Endothelial cell of umbilical vein (primary cell): ENCODE results near the gene CHRNA7. TPM values are rescaled to one million over a fixed set of nuclear protein-coding genes. Genes with fewer than 3 reads are reported as not detected.

ENCODE experiments used
- BruUV-seq: library from RNA; stranded (reverse); fragments of 400-500 nt; replicated peaks from 2 replicates; lab custom pipeline; 2021; lab: Mats Ljungman, UMichigan
- CTCF ChIA-PET: fragments of 300-600, 350-600 bp; sonication (Branson Sonifier 250); formaldehyde crosslinking; loops from one replicate; lab custom pipeline; 2021; ENCODE audit warnings: antibody characterized with exemption, inconsistent platforms; lab: Charles Lee
- POLR2A ChIA-PET: fragments of 300-600, 350-600 bp; sonication (Branson Sonifier 250); formaldehyde crosslinking; loops from one replicate; lab custom pipeline; 2021; ENCODE audit warnings: antibody characterized with exemption, inconsistent platforms; lab: Charles Lee
- DNase-seq: peaks from one replicate; pipeline ENCODE4 v3.0.0-alpha.2; 2011; ENCODE audit warnings: low read depth, low spot score
- FAIRE-seq: peaks from 2 replicates; lab custom pipeline; 2011; peaks lifted over from hg19 to GRCh38; lab: Jason Lieb, UNC
- H2AFZ ChIP-seq: 2 replicates; pipeline ENCODE4 v1.6.0; 2012; ENCODE audit warnings: low read depth, low read length, control low read depth, inconsistent platforms
- H3K27ac ChIP-seq: 2 replicates; pipeline ENCODE4 v1.5.1; 2011; ENCODE audit warnings: low read depth, mild to moderate bottlenecking, control low read depth, low read length, moderate library complexity; ENCODE audit not compliant: insufficient read depth
- H3K27me3 ChIP-seq, 2 experiments: 2 replicates each; pipeline versions ENCODE4 v1.6.0 to v1.6.1; 2011; ENCODE audit warnings: low read length in 2 of 2, mixed read lengths in 1 of 2; ENCODE audit not compliant: control insufficient read depth in 2 of 2, insufficient read depth in 2 of 2
- H3K36me3 ChIP-seq, 2 experiments: 2 replicates in 1 of 2; 3 replicates in 1 of 2; pipeline ENCODE4 v1.5.1; 2011; ENCODE audit warnings: low read length in 2 of 2, mild to moderate bottlenecking in 1 of 2, moderate library complexity in 1 of 2; ENCODE audit not compliant: control insufficient read depth in 2 of 2, insufficient read depth in 2 of 2; ENCODE audit errors: extremely low read depth in 1 of 2
- H3K4me1 ChIP-seq: 3 replicates; pipeline ENCODE4 v1.5.1; 2011; ENCODE audit warnings: mild to moderate bottlenecking, low read length; ENCODE audit not compliant: control insufficient read depth, insufficient read depth; ENCODE audit errors: extremely low read depth
- H3K4me2 ChIP-seq: 2 replicates; pipeline ENCODE4 v1.6.1; 2011; ENCODE audit warnings: low read length, control low read depth, mixed read lengths; ENCODE audit not compliant: insufficient read depth
- H3K4me3 ChIP-seq, 3 experiments: fragments of 200-600 bp in 1 of 3; sonication (generic), shearing (Covaris generic) in 1 of 3; replicated peaks in 1 of 3; 2 replicates each; pipeline ENCODE4 v1.5.1; 2011 to 2016; ENCODE audit warnings: control low read depth in 3 of 3, low read length in 3 of 3, mild to moderate bottlenecking in 2 of 3, inconsistent platforms in 1 of 3, low read depth in 1 of 3, moderate library complexity in 1 of 3; ENCODE audit not compliant: insufficient read depth in 1 of 3
- H3K79me2 ChIP-seq: 2 replicates; pipeline ENCODE4 v1.6.0; 2012; ENCODE audit warnings: low read length, inconsistent platforms; ENCODE audit not compliant: control insufficient read depth, insufficient read depth
- H3K9ac ChIP-seq: replicated peaks from 2 replicates; pipeline ENCODE3; 2011; ENCODE audit warnings: low read length, control low read depth; ENCODE audit not compliant: insufficient read depth; ENCODE audit errors: extremely low read depth
- H3K9me1 ChIP-seq: replicated peaks from 3 replicates; pipeline ENCODE4 v1.6.0; 2011; ENCODE audit warnings: mild to moderate bottlenecking, low read length; ENCODE audit not compliant: control insufficient read depth, insufficient read depth; ENCODE audit errors: extremely low read depth
- H3K9me3 ChIP-seq: replicated peaks from 2 replicates; pipeline ENCODE4 v1.5.1; 2012; ENCODE audit warnings: low read length, inconsistent platforms; ENCODE audit not compliant: control insufficient read depth, insufficient read depth
- H4K20me1 ChIP-seq: replicated peaks from 2 replicates; pipeline ENCODE3; 2011; ENCODE audit warnings: mild to moderate bottlenecking, low read length; ENCODE audit not compliant: control insufficient read depth, insufficient read depth; ENCODE audit errors: extremely low read depth
- CTCF ChIP-seq, 2 donors: IDR thresholded peaks; 1 replicate in 1 of 2; 2 replicates in 1 of 2; pipeline ENCODE4 v1.5.1; 2011; ENCODE audit warnings: low read length in 2 of 2, mild to moderate bottlenecking in 2 of 2, moderate library complexity in 2 of 2, control low read depth in 1 of 2, inconsistent platforms in 1 of 2, low read depth in 1 of 2; ENCODE audit not compliant: insufficient read depth in 1 of 2; ENCODE audit errors: extremely low read depth in 1 of 2
- EZH2 ChIP-seq: IDR thresholded peaks from 2 replicates; pipeline ENCODE4 v1.6.1; 2012; ENCODE audit warnings: borderline replicate concordance, low read depth, mild to moderate bottlenecking, moderate library complexity, low read length, inconsistent platforms; ENCODE audit not compliant: severe bottlenecking
- FOS ChIP-seq: IDR thresholded peaks from 2 replicates; pipeline ENCODE4 v1.6.1; 2011; ENCODE audit warnings: mild to moderate bottlenecking, low read length, moderate library complexity, borderline replicate concordance; ENCODE audit not compliant: insufficient read depth
- GATA2 ChIP-seq: IDR thresholded peaks from 2 replicates; pipeline ENCODE4 v1.7.0; 2011; ENCODE audit warnings: low read depth, mild to moderate bottlenecking, moderate library complexity, mixed read lengths, low read length; ENCODE audit not compliant: insufficient read length, insufficient read depth
- JUN ChIP-seq: IDR thresholded peaks from 2 replicates; pipeline ENCODE4 v1.6.1; 2011; ENCODE audit warnings: borderline replicate concordance, low read depth; ENCODE audit not compliant: insufficient read length, insufficient read depth
- MAX ChIP-seq: IDR thresholded peaks from 2 replicates; pipeline ENCODE4 v1.6.1; 2011; ENCODE audit not compliant: insufficient read depth, insufficient read length
- POLR2A ChIP-seq: IDR thresholded peaks from 2 replicates; pipeline ENCODE4 v1.6.1; 2012; ENCODE audit warnings: low read depth, mild to moderate bottlenecking, control low read depth, low read length
- dilution Hi-C: fragments of 300-500 bp; cut with MboI; formaldehyde crosslinking; loops from one replicate; pipeline ENCODE4 v1.15.0; 2019; ENCODE audit warnings: low sequenced_read_pairs; ENCODE audit not compliant: extremely low pct_ligation_motif_present
- intact Hi-C: fragments of 100-400 bp; cut with micrococcal nuclease; formaldehyde crosslinking; loops from one replicate; pipeline ENCODE4 v1.10.0; 2022
- polyA plus RNA-seq, 4 experiments: library from polyadenylated mRNA; depleted of rRNA in 3 of 4; stranded (reverse) in 3 of 4; unstranded in 1 of 4; fragments of >200 nt; gene quantifications; 2 replicates each; pipeline versions ENCODE4 v1.2.1 to v1.2.3, GENCODE V29; 2011 to 2012; ENCODE audit warnings: missing spikeins in 1 of 4
- total RNA-seq: library from RNA; stranded (reverse); gene quantifications from 2 replicates; pipeline ENCODE4 v1.2.3, GENCODE V29; 2021

Gene CHRNA7
- total and polyA plus RNA-seq, 2 donors (not counting 3 experiments of a cell fraction or from before 2014, with no cell fraction given) = 0.70 to 2.6 TPM

- Histone ChIP-seq H3K9ac (no peak overlapping the region), H3K27me3 (peaks cover 26 to 30% of the 10 kb centered on the region in 2 experiments), H3K4me3 (no peak overlapping the region), H3K9me3 (no peaks in the 10 kb centered on the region), H3K4me2 (no peak overlapping the region), H3K4me1 (no peaks in the 10 kb centered on the region), H3K27ac (no peak overlapping the region), H3K36me3 (no peaks in the 10 kb centered on the region), H3K79me2 (no peaks in the 10 kb centered on the region), H2AFZ (no peak overlapping the region), H3K9me1 (no peaks in the 10 kb centered on the region), H4K20me1 (no peaks in the 10 kb centered on the region)
- intact Hi-C loops (no loop called here), dilution Hi-C loops (no loop called here)
- ChIA-PET CTCF (interaction anchor here (1.0 to 1.4 kb wide), 2 partner anchors 9 to 10 kb away, joined by 4 to 5 read pairs; no protein-coding TSS in a partner anchor), POLR2A (no interaction called here)
- BruUV-seq = no TSS peak
- no peak for FAIRE-seq
- no peak for DNase-seq
- no peak for TF ChIP-seq MAX
- no peak for TF ChIP-seq POLR2A
- no peak for TF ChIP-seq JUN
- no peak for TF ChIP-seq EZH2
- no peak for TF ChIP-seq FOS
- no peak for TF ChIP-seq CTCF (IDR thresholded peaks at IDR 0.05; ENCODE audit: extremely low read depth in 1 of 2, insufficient read depth in 1 of 2, low read depth in 1 of 2, low read length in 2 of 2)
- TF ChIP-seq GATA2 = no peak
These were observed 1.4 kb upstream of the CHRNA7 start for GRCh38 chr15:32028921-32029320.
